ENCODE data around the gene CISH.

CISH gene

DNA sequence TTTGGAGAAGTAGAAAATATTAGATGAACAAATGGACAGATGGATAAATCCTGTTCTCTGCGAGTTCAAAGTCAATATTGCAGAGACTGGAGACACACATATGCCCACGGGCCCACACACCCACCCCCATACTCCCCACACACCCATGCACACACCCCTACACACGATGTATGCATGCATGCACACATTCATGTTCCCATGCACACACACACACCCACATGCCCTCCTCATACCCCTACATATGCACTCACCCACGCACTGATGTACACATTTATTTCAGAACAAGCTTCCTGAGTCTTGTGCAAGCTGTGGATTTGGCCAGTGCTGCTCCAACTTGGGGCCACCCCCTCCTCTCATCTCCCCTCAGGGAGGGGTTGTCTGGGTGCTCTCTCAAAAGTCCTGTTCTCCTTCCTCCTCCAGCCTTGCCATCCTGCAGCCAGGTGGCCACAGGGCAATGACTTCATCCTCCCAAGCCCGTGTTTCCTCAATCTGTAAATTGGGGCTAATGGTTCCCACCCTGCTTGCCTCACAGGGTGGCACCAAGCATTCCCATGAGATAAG, 21.7 kb upstream of the CISH start:
- H2AFZ ChIP-seq: no peak overlapping the region
- TF ChIP-seq, protein P1, sequence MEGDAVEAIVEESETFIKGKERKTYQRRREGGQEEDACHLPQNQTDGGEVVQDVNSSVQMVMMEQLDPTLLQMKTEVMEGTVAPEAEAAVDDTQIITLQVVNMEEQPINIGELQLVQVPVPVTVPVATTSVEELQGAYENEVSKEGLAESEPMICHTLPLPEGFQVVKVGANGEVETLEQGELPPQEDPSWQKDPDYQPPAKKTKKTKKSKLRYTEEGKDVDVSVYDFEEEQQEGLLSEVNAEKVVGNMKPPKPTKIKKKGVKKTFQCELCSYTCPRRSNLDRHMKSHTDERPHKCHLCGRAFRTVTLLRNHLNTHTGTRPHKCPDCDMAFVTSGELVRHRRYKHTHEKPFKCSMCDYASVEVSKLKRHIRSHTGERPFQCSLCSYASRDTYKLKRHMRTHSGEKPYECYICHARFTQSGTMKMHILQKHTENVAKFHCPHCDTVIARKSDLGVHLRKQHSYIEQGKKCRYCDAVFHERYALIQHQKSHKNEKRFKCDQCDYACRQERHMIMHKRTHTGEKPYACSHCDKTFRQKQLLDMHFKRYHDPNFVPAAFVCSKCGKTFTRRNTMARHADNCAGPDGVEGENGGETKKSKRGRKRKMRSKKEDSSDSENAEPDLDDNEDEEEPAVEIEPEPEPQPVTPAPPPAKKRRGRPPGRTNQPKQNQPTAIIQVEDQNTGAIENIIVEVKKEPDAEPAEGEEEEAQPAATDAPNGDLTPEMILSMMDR (IDR thresholded peaks at IDR 0.05): no peak
- no peaks in the 10 kb centered on the region for H3K9me3 ChIP-seq (ENCODE audit: control insufficient read depth, low read length)
- no peaks in the 10 kb centered on the region for H3K27me3 ChIP-seq (ENCODE audit: control insufficient read depth, insufficient read depth, low read length)
- no peak overlapping the region for H3K4me3 ChIP-seq (ENCODE audit: low read depth, low read length)
- no peak overlapping the region for H3K27ac ChIP-seq
- no peak overlapping the region for H3K9ac ChIP-seq
- peaks cover 28% of the 10 kb centered on the region for H3K79me2 ChIP-seq
- no peak overlapping the region for H3K4me2 ChIP-seq (ENCODE audit: low read length)
- no peaks in the 10 kb centered on the region for H3K36me3 ChIP-seq (ENCODE audit: control insufficient read depth, insufficient read depth, low read length)
- peaks cover 17% of the 10 kb centered on the region for H3K4me1 ChIP-seq

DNA sequence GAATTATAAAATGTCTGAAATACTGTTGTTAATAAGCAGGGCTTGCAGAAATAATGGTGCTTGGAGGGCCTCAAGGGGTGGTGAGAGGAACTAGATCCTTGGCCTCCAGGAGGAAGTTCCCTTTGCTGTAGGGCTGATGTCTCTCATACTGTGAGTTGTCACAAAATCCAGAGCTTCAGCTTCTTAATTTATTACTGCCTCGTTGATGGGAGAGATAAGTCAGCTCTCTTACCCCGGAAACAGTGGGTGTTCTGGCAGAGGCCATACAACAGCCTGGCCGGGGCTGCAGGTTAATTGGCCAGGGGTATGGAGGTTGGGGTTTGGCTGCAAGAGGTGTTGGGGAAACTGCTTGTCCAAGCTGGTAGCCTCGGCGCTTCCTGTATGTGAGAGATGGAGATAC, 20.9 kb upstream of the CISH start:
- H3K27ac ChIP-seq: no peak overlapping the region
- peaks cover 14% of the 10 kb centered on the region for H3K4me1 ChIP-seq
- no peaks in the 10 kb centered on the region for H3K9me3 ChIP-seq (ENCODE audit: control insufficient read depth, low read length)
- no peaks in the 10 kb centered on the region for H3K36me3 ChIP-seq (ENCODE audit: control insufficient read depth, insufficient read depth, low read length)
- TF ChIP-seq, protein P1 (IDR thresholded peaks at IDR 0.05): no peak
- no peak overlapping the region for H3K9ac ChIP-seq
- H2AFZ ChIP-seq: no peak overlapping the region
- H3K4me3 ChIP-seq (ENCODE audit: low read depth, low read length): no peak overlapping the region
- peaks cover 32% of the 10 kb centered on the region for H3K79me2 ChIP-seq
- no peaks in the 10 kb centered on the region for H3K27me3 ChIP-seq (ENCODE audit: control insufficient read depth, insufficient read depth, low read length)
- H3K4me2 ChIP-seq (ENCODE audit: low read length): peak overlapping the region; percentile 22

DNA sequence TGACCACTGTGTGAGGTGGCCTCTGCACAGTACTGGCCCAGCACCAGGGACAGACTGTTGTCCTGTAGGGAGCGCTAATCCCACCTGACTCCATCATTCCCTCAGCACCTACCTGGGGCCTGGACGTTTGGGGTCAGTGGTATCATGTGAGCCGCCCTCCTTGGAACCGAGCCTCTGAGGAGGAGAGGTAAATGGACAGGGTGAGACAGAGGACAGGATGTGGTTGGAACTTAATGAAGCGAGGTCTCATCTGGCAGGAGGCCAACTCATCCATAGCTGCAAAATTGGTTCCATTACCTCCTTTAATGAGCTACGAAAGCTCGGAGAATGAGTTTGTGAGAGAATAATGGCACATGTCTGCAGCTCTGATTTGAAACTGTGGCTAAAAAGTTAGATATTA, 19.3 kb upstream of the CISH start:
- Histone ChIP-seq H3K27ac (no peak overlapping the region), H3K79me2 (peaks cover 31% of the 10 kb centered on the region), H3K9me3 (ENCODE audit: control insufficient read depth, low read length) (no peaks in the 10 kb centered on the region), H3K4me1 (peaks cover 21% of the 10 kb centered on the region), H3K36me3 (ENCODE audit: control insufficient read depth, insufficient read depth, low read length) (no peaks in the 10 kb centered on the region), H3K4me2 (ENCODE audit: low read length) (no peak overlapping the region), H3K9ac (no peak overlapping the region), H2AFZ (no peak overlapping the region), H3K4me3 (ENCODE audit: low read depth, low read length) (no peak overlapping the region), H3K27me3 (ENCODE audit: control insufficient read depth, insufficient read depth, low read length) (no peaks in the 10 kb centered on the region)
- TF ChIP-seq, protein P1 (IDR thresholded peaks at IDR 0.05): no peak

DNA sequence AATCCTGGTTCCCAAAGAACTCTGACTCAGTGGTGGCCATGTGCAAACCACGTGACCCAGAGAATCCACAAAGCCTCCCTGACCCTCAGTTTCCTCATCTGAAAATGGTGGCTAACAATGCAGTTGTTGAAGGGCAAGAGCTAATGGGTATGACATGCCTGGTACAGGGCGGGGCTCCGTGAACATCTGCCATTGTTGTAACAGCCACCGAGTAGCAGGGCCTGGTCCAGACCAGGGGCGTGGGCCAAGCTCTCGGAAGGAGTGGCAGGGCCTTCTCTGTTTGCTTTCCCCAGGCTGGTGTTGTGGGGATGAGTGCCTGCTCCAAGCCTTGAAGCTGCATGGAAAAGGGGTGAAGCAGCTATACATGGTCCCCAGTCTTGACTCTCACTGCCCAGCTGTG, 18.8 kb upstream of the CISH start:
- Histone ChIP-seq H3K4me1 (peaks cover 26% of the 10 kb centered on the region), H2AFZ (no peak overlapping the region), H3K79me2 (peaks cover 33% of the 10 kb centered on the region), H3K27ac (no peak overlapping the region), H3K4me2 (ENCODE audit: low read length) (no peak overlapping the region), H3K9me3 (ENCODE audit: control insufficient read depth, low read length) (no peaks in the 10 kb centered on the region), H3K4me3 (ENCODE audit: low read depth, low read length) (no peak overlapping the region), H3K9ac (no peak overlapping the region), H3K27me3 (ENCODE audit: control insufficient read depth, insufficient read depth, low read length) (no peaks in the 10 kb centered on the region), H3K36me3 (ENCODE audit: control insufficient read depth, insufficient read depth, low read length) (no peaks in the 10 kb centered on the region)
- TF ChIP-seq, protein P1 (IDR thresholded peaks at IDR 0.05): no peak

DNA sequence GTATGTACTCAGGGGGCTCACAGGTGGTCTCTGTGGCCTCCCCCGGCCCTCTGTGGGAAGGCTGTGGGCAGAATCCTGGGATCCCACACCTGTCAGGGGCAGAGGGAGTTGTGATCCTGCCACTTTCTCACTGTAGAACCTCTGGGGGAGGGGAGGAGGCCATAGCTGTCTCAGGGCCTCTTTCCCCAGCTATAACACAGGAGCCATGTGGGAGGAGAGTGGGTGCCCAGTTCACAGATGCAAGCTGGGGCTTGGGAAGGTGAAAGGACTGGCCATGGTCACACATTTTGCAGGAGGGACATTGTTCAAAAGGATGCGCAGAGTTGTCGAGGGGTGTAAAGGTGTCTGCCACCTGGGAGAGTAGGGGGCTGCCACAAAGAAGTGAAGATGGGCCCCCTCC, 17.0 kb upstream of the CISH start:
- Histone ChIP-seq H3K9ac (no peak overlapping the region), H3K79me2 (peaks cover 42% of the 10 kb centered on the region), H2AFZ (no peak overlapping the region), H3K4me3 (ENCODE audit: low read depth, low read length) (no peak overlapping the region), H3K27ac (no peak overlapping the region), H3K36me3 (ENCODE audit: control insufficient read depth, insufficient read depth, low read length) (no peaks in the 10 kb centered on the region), H3K4me1 (peaks cover 38% of the 10 kb centered on the region), H3K9me3 (ENCODE audit: control insufficient read depth, low read length) (no peaks in the 10 kb centered on the region), H3K4me2 (ENCODE audit: low read length) (no peak overlapping the region), H3K27me3 (ENCODE audit: control insufficient read depth, insufficient read depth, low read length) (no peaks in the 10 kb centered on the region)
- TF ChIP-seq, protein P1 (IDR thresholded peaks at IDR 0.05): no peak
